Body of pancreas (tissue), 4 donors: Measurements from ENCODE around the gene ANXA6. TPM values are rescaled to one million over a fixed set of nuclear protein-coding genes. Genes with fewer than 3 reads are reported as not detected.

Experiments used
- ATAC-seq: fragments of 150-250 bp; one replicate; pipeline ENCODE4 v1.9.1; 2016
- DNase-seq, 4 donors: peaks; one replicate each; pipeline ENCODE4 v3.0.0-alpha.2; 2019
- H3K27ac ChIP-seq, 4 donors: fragments of 200-600 bp; sonication (generic); 1 replicate in 3 of 4; 2 replicates in 1 of 4; pipeline versions ENCODE4 v1.5.1 to v1.6.1; 2016 to 2019; ENCODE audit warnings: mild to moderate bottlenecking in 1 of 4, mixed read lengths in 1 of 4, moderate library complexity in 1 of 4
- H3K27me3 ChIP-seq, 2 donors: fragments of 200-600 bp; sonication (generic); one replicate each; pipeline ENCODE4 v1.6.0; 2016; ENCODE audit warnings: mild to moderate bottlenecking in 1 of 2
- H3K36me3 ChIP-seq, 2 donors: fragments of 200-600 bp; sonication (generic); replicated peaks in 1 of 2; 2 replicates each; pipeline ENCODE4 v1.5.1; 2016; ENCODE audit warnings: low read depth in 2 of 2; ENCODE audit not compliant: insufficient read depth in 1 of 2
- H3K4me1 ChIP-seq: fragments of 200-600 bp; sonication (generic); one replicate; pipeline ENCODE4 v1.6.0; 2016
- H3K4me3 ChIP-seq, 2 donors: fragments of 200-600 bp; sonication (generic); 1 replicate in 1 of 2; 2 replicates in 1 of 2; pipeline ENCODE4 v1.5.1; 2016 to 2019
- H3K9me3 ChIP-seq, 3 donors: fragments of 200-600 bp; sonication (generic); 1 replicate in 2 of 3; 2 replicates in 1 of 3; pipeline ENCODE4 v1.5.1; 2016
- CTCF ChIP-seq, 7 experiments: fragments of 450-650 bp in 4 of 7; fragments of 200-600 bp in 3 of 7; sonication (generic) in 3 of 7; IDR thresholded peaks; one replicate each; pipeline ENCODE4 v1.5.1; 2016 to 2019; ENCODE audit warnings: antibody characterized with exemption in 7 of 7
- POLR2A ChIP-seq, 3 donors: fragments of 450-650 bp; IDR thresholded peaks; one replicate each; pipeline ENCODE4 v1.6.1; 2016; ENCODE audit warnings: antibody characterized with exemption in 3 of 3, mild to moderate bottlenecking in 2 of 3
- WGBS, 2 donors: methylation state at CpG; one replicate each; pipeline ENCODE4 v1.1.5; 2017; 5-methylcytosine and 5-hydroxymethylcytosine counted together
- intact Hi-C: fragments of 100-400 bp; cut with DNase I; formaldehyde crosslinking; loops from one replicate; pipeline ENCODE4 v1.15.1; 2023
- total RNA-seq, 2 donors: library from RNA; depleted of rRNA; stranded (reverse); fragments of >200 nt; gene quantifications; one replicate each; pipeline ENCODE4 v1.1.0, GENCODE V29; 2016

Gene ANXA6
- total RNA-seq, 2 donors from 2014 or later, result 60.3 to 60.4 TPM

- WGBS, 2 donors, result 52 to 70% methylated on average over 3 to 5 of the region's 5 CpGs
- no peak for ATAC-seq
- Histone ChIP-seq H3K9me3 (no peaks in the 10 kb centered on the region), H3K36me3 (peaks cover 0 to 1% of the 10 kb centered on the region in 2 donors), H3K27ac (no peak overlapping the region), H3K4me1 (no peaks in the 10 kb centered on the region), H3K27me3 (no peaks in the 10 kb centered on the region), H3K4me3 (no peak overlapping the region)
- TF ChIP-seq CTCF (IDR thresholded peaks at IDR 0.05) (no peak), POLR2A (IDR thresholded peaks at IDR 0.05) (no peak)
- intact Hi-C loops, result no loop called here
- DNase-seq, result no peak
Observed at GRCh38 chr5:151186052-151186451, 28.5 kb upstream of the ANXA6 start.

GRCh38 chr5:151184316-151185042 is 26.9 kb upstream of the ANXA6 start:
- DNase-seq, result no peak
- no peak for ATAC-seq
- Histone ChIP-seq H3K27me3 (no peaks in the 10 kb centered on the region), H3K27ac (no peak overlapping the region), H3K4me1 (no peaks in the 10 kb centered on the region), H3K9me3 (no peaks in the 10 kb centered on the region), H3K4me3 (no peak overlapping the region), H3K36me3 (peaks cover 0 to 1% of the 10 kb centered on the region in 2 donors)
- 85% methylated on average over 10 of the region's 10 CpGs for WGBS, 2 donors
- intact Hi-C loops, result no loop called here
- TF ChIP-seq POLR2A (IDR thresholded peaks at IDR 0.05), result no peak
- no peak for TF ChIP-seq CTCF (IDR thresholded peaks at IDR 0.05)

GRCh38 chr5:151183456-151184245 is 26.1 kb upstream of the ANXA6 start:
- Histone ChIP-seq H3K9me3 (no peaks in the 10 kb centered on the region), H3K36me3 (peaks cover 0 to 1% of the 10 kb centered on the region in 2 donors), H3K4me3 (no peak overlapping the region), H3K27me3 (no peaks in the 10 kb centered on the region), H3K4me1 (no peaks in the 10 kb centered on the region), H3K27ac (no peak overlapping the region)
- 91 to 100% methylated on average over 2 to 7 of the region's 7 CpGs for WGBS, 2 donors
- DNase-seq (no peak), ATAC-seq (no peak)
- intact Hi-C loops, result no loop called here
- TF ChIP-seq CTCF (IDR thresholded peaks at IDR 0.05), result no peak

- TF ChIP-seq CTCF (IDR thresholded peaks at IDR 0.05), result no peak
- TF ChIP-seq POLR2A (IDR thresholded peaks at IDR 0.05), result no peak
- DNase-seq (no peak), ATAC-seq (no peak)
- Histone ChIP-seq H3K27ac (no peak overlapping the region), H3K4me3 (no peak overlapping the region), H3K36me3 (peaks cover 0 to 1% of the 10 kb centered on the region in 2 donors), H3K9me3 (no peaks in the 10 kb centered on the region), H3K4me1 (no peaks in the 10 kb centered on the region), H3K27me3 (no peaks in the 10 kb centered on the region)
- intact Hi-C loops, result no loop called here
- 89 to 91% methylated on average over 8 of the region's 8 CpGs for WGBS, 2 donors
Observed at GRCh38 chr5:151182976-151183375, 25.4 kb upstream of the ANXA6 start.
